Ovary (tissue), 10 donors: ENCODE results near the gene SLC29A1. TPM values are rescaled to one million over a fixed set of nuclear protein-coding genes. Genes with fewer than 3 reads are reported as not detected.

Source experiments
- DNase-seq, 5 donors: peaks; one replicate each; pipeline ENCODE4 v3.0.0-alpha.2; 2019 to 2020
- H3K27ac ChIP-seq, 2 donors: fragments of 200-600 bp; one replicate each; pipeline versions ENCODE4 v1.5.1 to v1.8.0; 2019 to 2022
- H3K27me3 ChIP-seq: fragments of 200-600 bp; one replicate; pipeline ENCODE4 v1.8.0; 2022
- H3K36me3 ChIP-seq: fragments of 200-600 bp; sonication (generic); one replicate; pipeline ENCODE4 v1.5.1; 2019
- H3K4me1 ChIP-seq: one replicate; pipeline ENCODE4 v1.8.1; 2013; ENCODE audit warnings: mild to moderate bottlenecking, moderate library complexity; ENCODE audit not compliant: insufficient read depth
- H3K4me3 ChIP-seq: fragments of 200-600 bp; sonication (generic); one replicate; pipeline ENCODE4 v1.5.1; 2017
- H3K9me3 ChIP-seq, 2 donors: fragments of 200-600 bp in 1 of 2; sonication (generic) in 1 of 2; one replicate each; pipeline versions ENCODE4 v1.5.1 to v1.8.1; 2013 to 2019; ENCODE audit warnings: mild to moderate bottlenecking in 1 of 2, moderate library complexity in 1 of 2
- CTCF ChIP-seq, 3 donors: fragments of 450-650 bp in 2 of 3; fragments of 200-600 bp in 1 of 3; IDR thresholded peaks; one replicate each; pipeline versions ENCODE4 v1.5.1 to v1.8.0; 2016 to 2022; ENCODE audit warnings: antibody characterized with exemption in 3 of 3, mild to moderate bottlenecking in 1 of 3
- EP300 ChIP-seq: sonication (generic); formaldehyde crosslinking; IDR thresholded peaks from one replicate; pipeline ENCODE4 v1.6.1; 2017; ENCODE audit warnings: antibody characterized with exemption
- POLR2A ChIP-seq: fragments of 450-650 bp; IDR thresholded peaks from one replicate; pipeline ENCODE4 v1.6.1; 2017; ENCODE audit warnings: antibody characterized with exemption, mild to moderate bottlenecking, moderate library complexity
- WGBS, 3 donors: extraction: QIAGEN DNeasy Blood & Tissue Kit in 1 of 3; methylation state at CpG; one replicate each; pipeline versions ENCODE4 v1.1.5 to v1.1.7; 2013 to 2017; 5-methylcytosine and 5-hydroxymethylcytosine counted together
- intact Hi-C, 4 donors: fragments of 100-400 bp; cut with DNase I; formaldehyde crosslinking; loops; one replicate each; pipeline versions ENCODE4 v1.11.0 to v1.15.1; 2022 to 2023
- long read RNA-seq, 3 donors: library from polyadenylated mRNA in 2 of 3; unstranded in 2 of 3; transcript quantifications; one replicate each; pipeline ENCODE4 v2.0.0 and lab custom pipeline, GENCODE V29; 2021 to 2026
- polyA plus RNA-seq, 2 donors: library from polyadenylated mRNA; stranded (reverse); fragments of 200-250 nt in 1 of 2; fragments of 350-450 nt in 1 of 2; fragmentation: Illumina TruSeq in 1 of 2; extraction: RNeasy Lipid Tissue Mini Kit (QIAGEN cat#74804) in 1 of 2; gene quantifications; one replicate each; pipeline ENCODE4 v1.2.3, GENCODE V29; 2013 to 2014
- total RNA-seq, 7 donors: library from RNA; depleted of rRNA in 2 of 7; stranded (reverse); fragments of >200 nt in 2 of 7; fragmentation: NEBNext Ultra II Directional in 3 of 7; extraction: Animal tissue kit (Norgen Biotek cat#: 25700) in 3 of 7; gene quantifications; one replicate each; pipeline versions ENCODE4 v1.1.0 to v1.2.4, GENCODE V29; 2016 to 2023
- donor health status: DM: no; HTN: no; CAD: no; lungs with moderate emphysema.
- donor health status: DM: no; HTN: no; CAD: no.
- donor health status: Bipolar disorder and iron deficiency.
- donor health status: DM: yes; HTN: yes; CAD: no.
- donor health status: DM: no; HTN: no; CAD: no.
- donor health status: DM: yes; HTN: yes; CAD: no.

Gene SLC29A1
- total RNA-seq (10 to 100 TPM; 11.2 to 35.4 (median 30.2) TPM), polyA plus RNA-seq (10 to 100 TPM; 24.8 to 54.0 TPM)
- long read RNA-seq, donor 1, transcript SLC29A1-209 (13 exons, 2,318 nt): major isoform, 53 of 247 reads
- long read RNA-seq, donor 1, transcript SLC29A1-206 (13 exons, 2,183 nt): minor isoform, 23 of 247 reads
- long read RNA-seq, donor 1, transcript SLC29A1-208 (13 exons, 2,326 nt): minor isoform, 7 of 247 reads
- long read RNA-seq, donor 1, partial matches to known transcripts: 67 of 247 reads
- long read RNA-seq, donor 1, other reads (novel, unspliced or antisense): 95 of 247 reads
- long read RNA-seq, donor 2, transcript SLC29A1-206 (13 exons, 2,183 nt): major isoform, 8 of 85 reads
- long read RNA-seq, donor 2, partial matches to known transcripts: 74 of 85 reads
- long read RNA-seq, donor 2, other reads (novel, unspliced or antisense): 0 of 85 reads
- long read RNA-seq, donor 3, transcript SLC29A1-209 (13 exons, 2,318 nt): major isoform, 18 of 59 reads
- long read RNA-seq, donor 3, transcript SLC29A1-206 (13 exons, 2,183 nt): minor isoform, 14 of 59 reads
- long read RNA-seq, donor 3, partial matches to known transcripts: 2 of 59 reads
- long read RNA-seq, donor 3, other reads (novel, unspliced or antisense): 24 of 59 reads

- intact Hi-C loops: loop anchor here in 1 of 4 donors (2.0 kb wide), 1 partner anchor 13 kb away; no protein-coding TSS in a partner anchor
- H3K9me3 ChIP-seq: no peaks in the 10 kb centered on the region
- H3K4me1 ChIP-seq: peaks cover 37% of the 10 kb centered on the region
- H3K4me3 ChIP-seq: peak within 1 kb of the TSS; percentile 53
- no peaks in the 10 kb centered on the region for H3K27me3 ChIP-seq
- WGBS, 3 donors: 0% methylated on average over 35 to 73 of the region's 73 CpGs
- no peaks in the 10 kb centered on the region for H3K36me3 ChIP-seq
- TF ChIP-seq CTCF (IDR thresholded peaks at IDR 0.05) (no peak), POLR2A (peak; percentile 9)
- peak; percentile 70 to 79 (median 77) for DNase-seq
- peak within 1 kb of the TSS; percentile 67 to 72 for H3K27ac ChIP-seq
Measured at GRCh38 chr6:44223319-44224028, at the start of gene SLC29A1. Gene SLC29A1, plus strand, starts transcription at chr6:44223595. Its CDS starts 3,719 bp downstream, at chr6:44227314.

- intact Hi-C loops: loop anchor here in 3 of 4 donors (5.0 to 10.0 kb wide), 3 partner anchors 51 to 664 kb away; partner anchors contain the start of gene LRRC73 (in 1 of the 3)
- no peak for TF ChIP-seq CTCF (IDR thresholded peaks at IDR 0.05)
- no peak for TF ChIP-seq EP300
- no peak for TF ChIP-seq POLR2A
- H3K9me3 ChIP-seq: no peaks in the 10 kb centered on the region
- no peak overlapping the region for H3K27ac ChIP-seq
- DNase-seq: no peak
- no peaks in the 10 kb centered on the region for H3K27me3 ChIP-seq
- peaks cover 3% of the 10 kb centered on the region for H3K4me1 ChIP-seq
- no peaks in the 10 kb centered on the region for H3K36me3 ChIP-seq
- H3K4me3 ChIP-seq: no peak overlapping the region
- WGBS, 3 donors: 85 to 91% (median 87%) methylated on average over 15 of the region's 15 CpGs
Measured at GRCh38 chr6:44176130-44176761, 47.1 kb upstream of the SLC29A1 start.

- Histone ChIP-seq H3K27ac (no peak overlapping the region), H3K36me3 (no peaks in the 10 kb centered on the region), H3K4me3 (no peak overlapping the region), H3K9me3 (no peaks in the 10 kb centered on the region), H3K4me1 (peaks cover 3% of the 10 kb centered on the region), H3K27me3 (no peaks in the 10 kb centered on the region)
- WGBS, 3 donors: 82 to 84% (median 84%) methylated on average over 24 of the region's 24 CpGs
- TF ChIP-seq POLR2A (no peak), CTCF (IDR thresholded peaks at IDR 0.05) (no peak), EP300 (no peak)
- intact Hi-C loops: loop anchor here in 3 of 4 donors (5.0 to 10.0 kb wide), 3 partner anchors 50 to 665 kb away; partner anchors contain the start of gene LRRC73 (in 1 of the 3)
- DNase-seq: no peak
Measured at GRCh38 chr6:44176762-44177509, 46.5 kb upstream of the SLC29A1 start.
